HG03175 (cell line): ENCODE results near the gene YLPM1.
A peak's percentile ranks its signal among the peaks of the same experiment; 100 is the strongest.
"Not testable (repeated sequence)": the region's sequence is repeated elsewhere in the genome, so short reads cannot be mapped to it uniquely, and the experiment has no call there.

Experiments
- ATAC-seq: cut with Tn5 transposase; IDR thresholded peaks from one replicate; pipeline ENCODE4 v1.9.1; 2021; ENCODE audit warnings: mild to moderate bottlenecking, moderate library complexity; ENCODE audit not compliant: unreplicated experiment

YLPM1 gene

GRCh38 chr14:74762917-74763802 is at the start of gene YLPM1:
TSS of gene YLPM1 (plus strand) at chr14:74763316. CDS start at chr14:74763490, 174 bp downstream.
- peak; percentile 92 for ATAC-seq

DNA sequence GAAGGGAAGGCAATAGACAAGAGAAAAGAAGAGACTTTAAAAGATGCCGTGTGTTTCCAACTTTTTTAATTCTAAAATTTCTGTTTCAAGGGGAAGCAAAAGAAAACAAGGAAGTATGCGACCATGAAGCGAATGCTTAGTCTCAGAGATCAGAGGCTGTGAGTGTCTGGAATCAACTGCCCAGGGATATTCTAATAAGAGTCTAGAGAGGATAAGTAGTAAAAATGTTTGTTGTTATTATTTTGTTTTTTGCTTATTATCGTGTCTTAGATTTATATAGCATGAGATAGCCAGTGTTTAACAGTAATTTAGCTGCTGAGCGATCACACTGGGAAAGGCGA is 49.8 kb upstream of the YLPM1 start:
- ATAC-seq: no peak

- ATAC-seq: no peak
Observed at GRCh38 chr14:74720526-74720925, 42.6 kb upstream of the YLPM1 start.

- ATAC-seq: no peak
Observed at GRCh38 chr14:74723134-74723533, 40.0 kb upstream of the YLPM1 start.

DNA sequence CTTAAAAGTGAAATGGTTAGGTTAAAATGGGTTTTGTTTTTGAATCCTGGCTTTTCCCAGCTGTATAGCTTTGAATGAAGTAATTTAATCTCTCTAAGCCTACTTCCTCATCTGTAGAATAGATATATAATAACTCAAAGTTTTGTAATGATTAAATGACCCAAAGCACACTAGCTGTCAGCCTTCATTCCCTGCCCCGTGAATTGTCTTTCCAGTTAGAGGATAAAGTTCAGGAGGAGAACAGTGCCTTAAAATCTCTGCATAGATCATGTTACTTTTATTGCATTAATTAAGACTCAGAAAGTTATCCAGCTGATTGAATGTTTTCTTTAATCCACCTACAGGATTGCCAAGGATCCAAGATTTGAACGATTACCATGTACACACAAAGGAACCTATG is 30.7 kb upstream of the YLPM1 start:
- no peak for ATAC-seq

DNA sequence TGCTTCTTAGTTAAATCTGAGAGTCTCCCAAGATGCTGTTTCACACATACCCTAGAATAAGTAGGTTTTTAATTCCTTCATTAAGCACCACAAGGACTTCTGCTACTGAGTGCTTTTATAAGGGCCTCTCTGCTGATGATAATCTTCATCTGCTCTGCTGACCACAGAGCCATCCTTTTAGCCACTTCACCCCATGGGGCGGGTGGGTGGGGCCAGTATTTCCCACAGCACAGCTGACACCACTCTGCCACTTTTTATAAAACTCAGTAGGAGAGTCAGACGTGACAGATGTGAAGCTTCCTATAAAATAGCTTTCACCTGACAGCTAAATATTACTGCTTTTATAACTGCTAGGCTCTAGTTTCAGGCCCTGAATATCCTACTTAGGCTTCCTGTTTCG is 29.9 kb upstream of the YLPM1 start:
- no peak for ATAC-seq

DNA sequence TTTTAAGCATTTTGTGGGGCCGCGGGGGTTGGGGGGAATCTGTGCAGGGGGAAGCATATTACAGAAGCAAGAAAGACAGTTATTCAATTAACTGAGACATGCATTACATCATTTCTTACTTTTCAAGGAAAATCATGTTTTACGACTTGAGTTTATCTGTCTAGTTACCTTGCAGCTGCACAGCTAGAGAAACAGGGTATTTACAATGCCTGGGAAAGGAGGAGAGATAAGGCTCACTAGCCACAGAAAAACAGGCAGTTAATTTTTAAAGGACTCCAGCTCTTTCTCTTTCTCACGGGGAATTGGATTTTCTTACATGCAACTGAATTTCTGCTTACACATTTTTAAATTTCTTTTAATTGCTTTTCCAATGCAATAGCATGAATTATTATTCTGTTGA is 28.0 kb upstream of the YLPM1 start:
- ATAC-seq: no peak

DNA sequence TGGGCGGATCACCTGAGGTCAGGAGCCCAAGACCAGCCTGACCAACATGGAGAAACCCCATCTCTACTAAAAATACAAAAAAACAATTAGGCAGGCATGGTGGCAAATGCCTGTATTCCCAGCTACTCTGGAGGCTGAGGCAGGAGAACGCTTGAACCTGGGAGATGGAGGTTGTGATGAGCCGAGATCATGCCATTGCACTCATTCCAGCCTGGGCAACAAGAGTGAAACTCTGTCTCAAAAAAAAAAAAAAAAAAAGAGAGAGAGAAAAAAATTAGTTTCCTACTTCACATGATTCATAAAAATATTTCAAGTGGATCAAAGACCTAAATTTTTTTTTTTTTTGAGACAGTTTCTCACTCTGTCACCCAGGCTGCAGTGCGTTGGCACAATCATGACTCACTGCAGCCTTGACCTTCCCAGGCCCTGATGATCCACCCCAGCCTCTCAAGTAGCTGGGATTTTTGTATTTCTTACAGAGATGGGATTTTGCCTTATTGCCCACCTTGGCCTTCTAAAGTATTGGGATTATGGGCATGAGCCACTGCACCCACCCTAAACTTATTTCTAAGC is 25.3 kb upstream of the YLPM1 start:
- ATAC-seq: no peak

- ATAC-seq: no peak
Observed at GRCh38 chr14:74739293-74740030, 23.7 kb upstream of the YLPM1 start.

DNA sequence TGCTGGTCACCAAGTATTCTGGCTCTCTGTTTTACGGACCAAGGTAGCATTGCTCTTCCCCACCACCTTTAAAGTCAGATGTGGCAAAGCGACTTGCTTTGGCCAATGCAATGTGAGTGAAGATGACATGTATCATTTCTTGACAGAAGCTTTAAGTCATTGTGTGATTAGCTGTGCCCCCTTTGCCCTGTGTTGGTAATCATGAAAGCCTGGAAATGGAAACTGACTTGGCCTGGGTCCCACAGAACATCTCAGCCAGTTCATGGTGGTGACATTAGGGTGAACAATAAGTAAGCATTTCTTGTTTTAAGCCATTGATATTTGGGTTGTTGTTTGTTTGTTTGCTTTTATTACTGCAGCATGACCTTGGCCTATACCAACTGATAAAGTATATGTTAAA is 15.9 kb upstream of the YLPM1 start:
- ATAC-seq: no peak

GRCh38 chr14:74754157-74754556 is 9.0 kb upstream of the YLPM1 start:
- no peak for ATAC-seq

GRCh38 chr14:74754899-74755298 is 8.2 kb upstream of the YLPM1 start:
- no peak for ATAC-seq

DNA sequence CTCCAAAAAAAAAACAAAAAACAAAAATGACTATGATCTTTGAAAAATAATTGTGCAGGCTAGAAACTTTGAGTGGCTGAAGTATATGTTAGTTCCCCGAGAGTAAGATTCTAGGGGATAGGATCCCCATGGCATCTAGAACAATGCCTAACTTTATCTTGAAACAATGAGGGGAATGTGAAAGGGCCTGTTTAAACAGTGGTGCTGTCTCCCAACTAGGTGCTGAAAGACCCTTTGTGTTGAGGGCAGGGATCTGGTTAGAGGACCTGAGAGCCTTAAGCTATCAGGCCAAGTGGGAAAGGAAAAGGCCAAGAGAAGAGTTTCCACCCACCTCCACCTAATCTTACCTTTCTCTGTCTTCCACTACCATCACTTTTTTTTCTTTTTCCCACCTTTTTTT is 6.8 kb upstream of the YLPM1 start:
- ATAC-seq: no peak

DNA sequence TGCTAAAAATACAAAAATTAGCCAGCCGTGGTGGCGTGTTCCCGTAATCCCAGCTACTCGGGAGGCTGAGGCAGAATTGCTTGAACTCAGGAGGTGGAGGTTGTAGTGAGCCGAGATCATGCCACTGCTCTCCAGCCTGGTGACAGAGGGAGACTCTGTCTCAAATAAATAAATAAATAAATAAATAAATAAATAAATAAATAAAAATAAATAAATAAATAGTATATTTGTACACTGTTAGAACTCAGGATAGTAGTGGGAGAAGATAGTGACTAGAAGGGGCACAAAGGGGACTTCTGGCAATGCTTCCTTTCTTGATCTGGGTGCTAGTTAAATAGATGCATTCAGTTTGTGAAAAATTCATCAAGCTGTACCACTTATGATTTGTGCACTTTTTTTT is 4.6 kb upstream of the YLPM1 start:
- not testable (repeated sequence) for ATAC-seq

DNA sequence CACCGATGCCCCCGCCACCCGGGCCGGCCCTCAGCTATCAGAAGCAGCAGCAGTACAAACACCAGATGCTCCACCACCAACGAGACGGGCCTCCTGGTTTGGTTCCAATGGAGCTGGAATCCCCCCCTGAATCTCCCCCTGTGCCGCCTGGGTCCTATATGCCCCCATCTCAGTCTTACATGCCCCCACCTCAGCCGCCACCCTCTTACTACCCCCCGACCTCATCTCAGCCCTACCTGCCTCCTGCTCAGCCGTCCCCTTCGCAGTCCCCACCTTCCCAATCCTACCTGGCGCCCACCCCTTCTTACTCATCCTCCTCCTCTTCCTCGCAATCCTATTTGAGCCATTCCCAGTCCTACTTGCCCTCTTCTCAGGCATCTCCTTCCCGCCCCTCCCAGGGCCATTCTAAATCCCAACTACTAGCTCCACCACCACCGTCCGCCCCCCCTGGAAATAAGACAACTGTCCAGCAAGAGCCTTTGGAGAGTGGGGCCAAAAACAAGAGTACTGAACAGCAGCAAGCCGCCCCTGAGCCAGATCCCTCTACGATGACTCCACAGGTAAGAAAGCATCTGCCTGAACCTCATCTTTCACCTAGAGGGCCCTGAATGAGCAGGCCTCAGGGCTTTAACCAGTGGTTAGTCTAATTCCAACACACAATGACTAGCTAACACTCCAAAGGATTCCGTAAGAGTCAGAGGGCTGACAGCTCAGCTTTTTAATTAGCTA is 851 bp downstream of the YLPM1 start:
- no peak for ATAC-seq

GRCh38 chr14:74765721-74766120 is 2.6 kb downstream of the YLPM1 start:
- ATAC-seq: no peak

GRCh38 chr14:74771399-74771798 is 8.3 kb downstream of the YLPM1 start:
- no peak for ATAC-seq

- ATAC-seq: no peak
Observed at GRCh38 chr14:74784634-74785033, 21.5 kb downstream of the YLPM1 start.

GRCh38 chr14:74785056-74785613 is 22.0 kb downstream of the YLPM1 start:
- no peak for ATAC-seq

DNA sequence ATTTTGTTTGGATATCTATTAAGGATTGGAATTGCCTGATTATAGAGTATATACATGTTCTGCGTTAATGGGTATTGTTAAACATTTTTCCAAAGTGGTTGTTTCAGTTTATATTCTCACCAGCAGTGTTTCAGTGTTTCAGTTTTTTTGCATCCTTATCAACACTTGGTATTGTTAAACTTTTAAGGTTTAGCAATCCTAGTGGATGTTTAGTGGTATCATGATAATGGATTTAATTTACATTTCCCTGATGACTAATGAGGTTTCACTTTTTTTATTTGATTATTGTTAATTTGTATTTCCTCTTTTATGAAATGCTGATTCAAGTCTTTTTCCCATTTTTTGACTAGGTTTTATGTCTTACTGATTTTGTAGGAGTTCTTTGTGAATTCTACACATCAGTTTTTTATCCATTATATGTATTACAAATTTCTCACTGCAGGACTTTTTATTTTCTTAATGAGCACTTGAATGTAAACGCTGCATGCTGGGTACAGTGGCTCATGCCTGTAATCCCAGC is 23.7 kb downstream of the YLPM1 start:
- no peak for ATAC-seq
